ENCODE measurements around the gene DLGAP1. TPM values are rescaled to one million over a fixed set of nuclear protein-coding genes. Genes with fewer than 3 reads are reported as not detected.
A peak's percentile ranks its signal among the peaks of the same experiment; 100 is the strongest.

The DLGAP1 gene
- total and polyA plus RNA-seq, 2 experiments from 2014 or later = 17.0 to 48.5 TPM

DNA sequence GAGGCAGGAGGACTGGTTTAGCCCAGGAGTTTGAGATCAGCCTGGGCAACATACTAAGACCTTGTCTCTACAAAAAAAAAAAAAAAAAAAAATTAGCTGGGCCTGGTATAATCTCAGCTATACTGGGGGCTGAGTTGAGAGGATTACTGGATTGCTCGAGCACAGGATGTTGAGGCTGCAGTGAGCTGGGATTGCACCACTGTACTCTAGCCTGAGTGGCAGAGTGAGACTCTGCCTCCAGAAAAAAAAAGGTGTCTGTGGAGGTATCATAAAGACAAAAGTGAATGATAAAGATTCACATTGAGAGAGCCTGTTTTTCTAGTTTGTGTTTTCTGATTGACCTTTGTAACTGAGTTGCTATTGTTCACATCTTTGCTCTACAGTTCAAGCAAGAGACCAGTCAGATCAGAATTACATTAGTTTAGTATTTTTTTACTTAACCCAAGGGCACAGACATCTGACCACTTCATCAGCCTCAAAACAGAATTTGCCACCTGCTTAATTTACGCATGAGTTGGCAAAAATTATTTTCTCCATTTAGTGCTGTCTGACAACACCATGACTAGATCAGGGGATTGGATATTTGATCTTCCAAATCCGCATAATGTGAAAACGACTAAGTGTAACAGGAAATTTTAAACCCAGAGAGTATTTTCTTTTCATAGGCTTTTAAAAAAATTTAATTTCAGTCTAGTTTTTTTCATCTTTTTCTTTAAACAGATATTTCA lies 734.1 kb downstream of the DLGAP1 start:
- no peaks in the 10 kb centered on the region for H4K20me1 ChIP-seq (replicated peaks; ENCODE audit: insufficient read depth)
- H3K27ac ChIP-seq (ENCODE audit: low read depth) = no peak overlapping the region
- H2AFZ ChIP-seq = no peak overlapping the region
- H3K27me3 ChIP-seq (ENCODE audit: insufficient read depth) = no peaks in the 10 kb centered on the region
- H3K4me2 ChIP-seq = 0 out of 2 replicates have a peak overlapping the region, but pooled peaks have one; percentile 12
- Mint-ChIP-seq H3K27ac (peak overlapping the region; percentile 90), H3K9me3 (no peaks in the 10 kb centered on the region), H3K27me3 (ENCODE audit: insufficient read depth, low read depth, poor library complexity) (peaks cover 4% of the 10 kb centered on the region), H3K4me1 (peaks cover 26% of the 10 kb centered on the region), H3K36me3 (ENCODE audit: low read depth) (no peaks in the 10 kb centered on the region), H3K4me3 (no peak overlapping the region)
- TF ChIP-seq EZH2phosphoT487 (IDR thresholded peaks at IDR 0.05; ENCODE audit: unreplicated experiment) (no peak), NANOG (IDR thresholded peaks at IDR 0.05; ENCODE audit: borderline replicate concordance) (no peak), STAT1 (IDR thresholded peaks at IDR 0.05; ENCODE audit: unreplicated experiment) (no peak), EZH2 (IDR thresholded peaks at IDR 0.05; ENCODE audit: low read depth, unreplicated experiment) (no peak), ZNF331 (CRISPR knock-in tag; IDR thresholded peaks at IDR 0.05; ENCODE audit: low read depth) (no peak), POLR2AphosphoS5 (IDR thresholded peaks at IDR 0.05; ENCODE audit: low read depth) (no peak), ZNF114 (CRISPR knock-in tag; IDR thresholded peaks at IDR 0.05) (no peak), CREB1 (CRISPR knock-in tag; IDR thresholded peaks at IDR 0.05; ENCODE audit: low read depth) (no peak), JUNB (IDR thresholded peaks at IDR 0.05; ENCODE audit: unreplicated experiment) (no peak)
- TF ChIP-seq, protein P1, sequence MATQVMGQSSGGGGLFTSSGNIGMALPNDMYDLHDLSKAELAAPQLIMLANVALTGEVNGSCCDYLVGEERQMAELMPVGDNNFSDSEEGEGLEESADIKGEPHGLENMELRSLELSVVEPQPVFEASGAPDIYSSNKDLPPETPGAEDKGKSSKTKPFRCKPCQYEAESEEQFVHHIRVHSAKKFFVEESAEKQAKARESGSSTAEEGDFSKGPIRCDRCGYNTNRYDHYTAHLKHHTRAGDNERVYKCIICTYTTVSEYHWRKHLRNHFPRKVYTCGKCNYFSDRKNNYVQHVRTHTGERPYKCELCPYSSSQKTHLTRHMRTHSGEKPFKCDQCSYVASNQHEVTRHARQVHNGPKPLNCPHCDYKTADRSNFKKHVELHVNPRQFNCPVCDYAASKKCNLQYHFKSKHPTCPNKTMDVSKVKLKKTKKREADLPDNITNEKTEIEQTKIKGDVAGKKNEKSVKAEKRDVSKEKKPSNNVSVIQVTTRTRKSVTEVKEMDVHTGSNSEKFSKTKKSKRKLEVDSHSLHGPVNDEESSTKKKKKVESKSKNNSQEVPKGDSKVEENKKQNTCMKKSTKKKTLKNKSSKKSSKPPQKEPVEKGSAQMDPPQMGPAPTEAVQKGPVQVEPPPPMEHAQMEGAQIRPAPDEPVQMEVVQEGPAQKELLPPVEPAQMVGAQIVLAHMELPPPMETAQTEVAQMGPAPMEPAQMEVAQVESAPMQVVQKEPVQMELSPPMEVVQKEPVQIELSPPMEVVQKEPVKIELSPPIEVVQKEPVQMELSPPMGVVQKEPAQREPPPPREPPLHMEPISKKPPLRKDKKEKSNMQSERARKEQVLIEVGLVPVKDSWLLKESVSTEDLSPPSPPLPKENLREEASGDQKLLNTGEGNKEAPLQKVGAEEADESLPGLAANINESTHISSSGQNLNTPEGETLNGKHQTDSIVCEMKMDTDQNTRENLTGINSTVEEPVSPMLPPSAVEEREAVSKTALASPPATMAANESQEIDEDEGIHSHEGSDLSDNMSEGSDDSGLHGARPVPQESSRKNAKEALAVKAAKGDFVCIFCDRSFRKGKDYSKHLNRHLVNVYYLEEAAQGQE (IDR thresholded peaks at IDR 0.05; ENCODE audit: unreplicated experiment) = no peak
- TF ChIP-seq, protein P2, sequence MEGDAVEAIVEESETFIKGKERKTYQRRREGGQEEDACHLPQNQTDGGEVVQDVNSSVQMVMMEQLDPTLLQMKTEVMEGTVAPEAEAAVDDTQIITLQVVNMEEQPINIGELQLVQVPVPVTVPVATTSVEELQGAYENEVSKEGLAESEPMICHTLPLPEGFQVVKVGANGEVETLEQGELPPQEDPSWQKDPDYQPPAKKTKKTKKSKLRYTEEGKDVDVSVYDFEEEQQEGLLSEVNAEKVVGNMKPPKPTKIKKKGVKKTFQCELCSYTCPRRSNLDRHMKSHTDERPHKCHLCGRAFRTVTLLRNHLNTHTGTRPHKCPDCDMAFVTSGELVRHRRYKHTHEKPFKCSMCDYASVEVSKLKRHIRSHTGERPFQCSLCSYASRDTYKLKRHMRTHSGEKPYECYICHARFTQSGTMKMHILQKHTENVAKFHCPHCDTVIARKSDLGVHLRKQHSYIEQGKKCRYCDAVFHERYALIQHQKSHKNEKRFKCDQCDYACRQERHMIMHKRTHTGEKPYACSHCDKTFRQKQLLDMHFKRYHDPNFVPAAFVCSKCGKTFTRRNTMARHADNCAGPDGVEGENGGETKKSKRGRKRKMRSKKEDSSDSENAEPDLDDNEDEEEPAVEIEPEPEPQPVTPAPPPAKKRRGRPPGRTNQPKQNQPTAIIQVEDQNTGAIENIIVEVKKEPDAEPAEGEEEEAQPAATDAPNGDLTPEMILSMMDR (conservative IDR thresholded peaks at IDR 0.05; ENCODE audit: low read depth in 2 of 2) = no peak
- TF ChIP-seq, protein P3, sequence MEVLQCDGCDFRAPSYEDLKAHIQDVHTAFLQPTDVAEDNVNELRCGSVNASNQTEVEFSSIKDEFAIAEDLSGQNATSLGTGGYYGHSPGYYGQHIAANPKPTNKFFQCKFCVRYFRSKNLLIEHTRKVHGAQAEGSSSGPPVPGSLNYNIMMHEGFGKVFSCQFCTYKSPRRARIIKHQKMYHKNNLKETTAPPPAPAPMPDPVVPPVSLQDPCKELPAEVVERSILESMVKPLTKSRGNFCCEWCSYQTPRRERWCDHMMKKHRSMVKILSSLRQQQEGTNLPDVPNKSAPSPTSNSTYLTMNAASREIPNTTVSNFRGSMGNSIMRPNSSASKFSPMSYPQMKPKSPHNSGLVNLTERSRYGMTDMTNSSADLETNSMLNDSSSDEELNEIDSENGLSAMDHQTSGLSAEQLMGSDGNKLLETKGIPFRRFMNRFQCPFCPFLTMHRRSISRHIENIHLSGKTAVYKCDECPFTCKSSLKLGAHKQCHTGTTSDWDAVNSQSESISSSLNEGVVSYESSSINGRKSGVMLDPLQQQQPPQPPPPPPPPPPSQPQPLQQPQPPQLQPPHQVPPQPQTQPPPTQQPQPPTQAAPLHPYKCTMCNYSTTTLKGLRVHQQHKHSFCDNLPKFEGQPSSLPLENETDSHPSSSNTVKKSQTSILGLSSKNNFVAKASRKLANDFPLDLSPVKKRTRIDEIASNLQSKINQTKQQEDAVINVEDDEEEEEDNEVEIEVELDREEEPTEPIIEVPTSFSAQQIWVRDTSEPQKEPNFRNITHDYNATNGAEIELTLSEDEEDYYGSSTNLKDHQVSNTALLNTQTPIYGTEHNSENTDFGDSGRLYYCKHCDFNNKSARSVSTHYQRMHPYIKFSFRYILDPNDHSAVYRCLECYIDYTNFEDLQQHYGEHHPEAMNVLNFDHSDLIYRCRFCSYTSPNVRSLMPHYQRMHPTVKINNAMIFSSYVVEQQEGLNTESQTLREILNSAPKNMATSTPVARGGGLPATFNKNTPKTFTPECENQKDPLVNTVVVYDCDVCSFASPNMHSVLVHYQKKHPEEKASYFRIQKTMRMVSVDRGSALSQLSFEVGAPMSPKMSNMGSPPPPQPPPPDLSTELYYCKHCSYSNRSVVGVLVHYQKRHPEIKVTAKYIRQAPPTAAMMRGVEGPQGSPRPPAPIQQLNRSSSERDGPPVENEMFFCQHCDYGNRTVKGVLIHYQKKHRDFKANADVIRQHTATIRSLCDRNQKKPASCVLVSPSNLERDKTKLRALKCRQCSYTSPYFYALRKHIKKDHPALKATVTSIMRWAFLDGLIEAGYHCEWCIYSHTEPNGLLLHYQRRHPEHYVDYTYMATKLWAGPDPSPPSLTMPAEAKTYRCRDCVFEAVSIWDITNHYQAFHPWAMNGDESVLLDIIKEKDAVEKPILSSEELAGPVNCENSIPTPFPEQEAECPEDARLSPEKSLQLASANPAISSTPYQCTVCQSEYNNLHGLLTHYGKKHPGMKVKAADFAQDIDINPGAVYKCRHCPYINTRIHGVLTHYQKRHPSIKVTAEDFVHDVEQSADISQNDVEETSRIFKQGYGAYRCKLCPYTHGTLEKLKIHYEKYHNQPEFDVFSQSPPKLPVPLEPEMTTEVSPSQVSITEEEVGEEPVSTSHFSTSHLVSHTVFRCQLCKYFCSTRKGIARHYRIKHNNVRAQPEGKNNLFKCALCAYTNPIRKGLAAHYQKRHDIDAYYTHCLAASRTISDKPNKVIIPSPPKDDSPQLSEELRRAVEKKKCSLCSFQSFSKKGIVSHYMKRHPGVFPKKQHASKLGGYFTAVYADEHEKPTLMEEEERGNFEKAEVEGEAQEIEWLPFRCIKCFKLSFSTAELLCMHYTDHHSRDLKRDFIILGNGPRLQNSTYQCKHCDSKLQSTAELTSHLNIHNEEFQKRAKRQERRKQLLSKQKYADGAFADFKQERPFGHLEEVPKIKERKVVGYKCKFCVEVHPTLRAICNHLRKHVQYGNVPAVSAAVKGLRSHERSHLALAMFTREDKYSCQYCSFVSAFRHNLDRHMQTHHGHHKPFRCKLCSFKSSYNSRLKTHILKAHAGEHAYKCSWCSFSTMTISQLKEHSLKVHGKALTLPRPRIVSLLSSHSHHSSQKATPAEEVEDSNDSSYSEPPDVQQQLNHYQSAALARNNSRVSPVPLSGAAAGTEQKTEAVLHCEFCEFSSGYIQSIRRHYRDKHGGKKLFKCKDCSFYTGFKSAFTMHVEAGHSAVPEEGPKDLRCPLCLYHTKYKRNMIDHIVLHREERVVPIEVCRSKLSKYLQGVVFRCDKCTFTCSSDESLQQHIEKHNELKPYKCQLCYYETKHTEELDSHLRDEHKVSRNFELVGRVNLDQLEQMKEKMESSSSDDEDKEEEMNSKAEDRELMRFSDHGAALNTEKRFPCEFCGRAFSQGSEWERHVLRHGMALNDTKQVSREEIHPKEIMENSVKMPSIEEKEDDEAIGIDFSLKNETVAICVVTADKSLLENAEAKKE (CRISPR knock-in tag; IDR thresholded peaks at IDR 0.05) = no peak
- TF ChIP-seq, protein P4, sequence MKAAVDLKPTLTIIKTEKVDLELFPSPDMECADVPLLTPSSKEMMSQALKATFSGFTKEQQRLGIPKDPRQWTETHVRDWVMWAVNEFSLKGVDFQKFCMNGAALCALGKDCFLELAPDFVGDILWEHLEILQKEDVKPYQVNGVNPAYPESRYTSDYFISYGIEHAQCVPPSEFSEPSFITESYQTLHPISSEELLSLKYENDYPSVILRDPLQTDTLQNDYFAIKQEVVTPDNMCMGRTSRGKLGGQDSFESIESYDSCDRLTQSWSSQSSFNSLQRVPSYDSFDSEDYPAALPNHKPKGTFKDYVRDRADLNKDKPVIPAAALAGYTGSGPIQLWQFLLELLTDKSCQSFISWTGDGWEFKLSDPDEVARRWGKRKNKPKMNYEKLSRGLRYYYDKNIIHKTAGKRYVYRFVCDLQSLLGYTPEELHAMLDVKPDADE (IDR thresholded peaks at IDR 0.05) = no peak
- DNase-seq (ENCODE audit: low spot score) (no peak), ATAC-seq (no peak)
- H3K9me2 ChIP-seq (ENCODE audit: insufficient read depth) = no peaks in the 10 kb centered on the region
- no peaks in the 10 kb centered on the region for H3K36me3 ChIP-seq (ENCODE audit: insufficient read depth)
- peaks cover 27% of the 10 kb centered on the region for H3K4me1 ChIP-seq (ENCODE audit: insufficient read depth)
- H3K79me2 ChIP-seq (replicated peaks; ENCODE audit: insufficient read depth) = no peaks in the 10 kb centered on the region
- no peak overlapping the region for H3K4me3 ChIP-seq
- H3F3A ChIP-seq (replicated peaks; ENCODE audit: low read depth) = no peaks in the 10 kb centered on the region

Measured in GM23338 (cell line).